C4-2B (cell line): ENCODE data around the gene TSEN15.

ENCODE experiments used
- CTCF ChIP-seq: fragments of 450-650 bp; conservative IDR thresholded peaks from 2 replicates; pipeline ENCODE4 v1.5.1; 2017; ENCODE audit warnings: mild to moderate bottlenecking
- ZFX ChIP-seq: fragments of 450-650 bp; IDR thresholded peaks from 2 replicates; pipeline ENCODE4 v1.6.1; 2017

- TF ChIP-seq CTCF, result no peak
- TF ChIP-seq ZFX, result no peak
Observed at GRCh38 chr1:184005506-184005905, 46.0 kb upstream of the TSEN15 start.
